Frontal cortex (tissue), 4 donors: ENCODE results near the gene GRSF1. TPM values are rescaled to one million over a fixed set of nuclear protein-coding genes. Genes with fewer than 3 reads are reported as not detected.
A peak's percentile ranks its signal among the peaks of the same experiment; 100 is the strongest.
"Not testable (repeated sequence)": the region's sequence is repeated elsewhere in the genome, so short reads cannot be mapped to it uniquely, and the experiment has no call there.

Experiments
- DNase-seq, 2 donors: peaks; one replicate each; pipeline ENCODE4 v3.0.0; 2012; ENCODE audit warnings: low spot score in 2 of 2
- FAIRE-seq: peaks from 2 replicates; lab custom pipeline; 2012; peaks lifted over from hg19 to GRCh38; lab: Jason Lieb, UNC
- small RNA-seq: library from RNA; depleted of rRNA; stranded (forward); fragments of <200 nt; gene quantifications from one replicate; pipeline ENCODE3, GENCODE V24; 2014
- total RNA-seq: library from RNA; depleted of rRNA; stranded (reverse); fragments of >200 nt; gene quantifications from one replicate; pipeline ENCODE4 v1.2.3, GENCODE V29; 2014
- donor health status: control.
- donor health status: control.
- donor health status: control.

The GRSF1 gene
- total RNA-seq, 1 donor from 2014 or later: 47.3 TPM

DNA sequence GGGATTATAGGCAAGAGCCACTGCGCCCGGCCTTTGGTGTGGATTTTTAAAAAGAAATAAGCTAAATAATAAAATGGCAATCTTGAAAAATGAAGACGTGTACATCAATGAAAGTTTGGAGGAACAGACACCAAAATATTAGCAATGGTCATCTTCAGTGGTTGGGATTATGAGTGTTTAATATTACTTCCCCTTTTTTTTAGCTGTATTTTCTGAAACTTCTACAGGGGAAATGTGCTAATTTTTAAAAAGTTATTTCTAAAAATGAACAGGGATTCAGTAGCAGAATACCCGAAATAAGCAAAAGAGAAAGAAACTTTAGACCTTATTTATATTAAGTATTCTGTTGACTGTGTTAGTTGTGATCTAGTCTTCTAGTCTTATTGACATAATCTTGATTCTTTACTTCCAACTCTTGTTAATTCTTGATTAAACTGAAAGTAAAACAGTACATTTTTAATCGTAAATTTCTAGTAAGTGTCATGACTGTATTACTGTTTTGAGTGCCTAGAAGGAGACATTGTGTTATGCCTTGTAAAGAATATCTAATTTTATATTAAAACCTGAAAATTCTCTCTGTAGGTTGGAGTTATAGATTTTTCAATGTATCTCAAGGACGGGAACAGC, 66.6 kb downstream of the GRSF1 start:
- DNase-seq: no peak
- FAIRE-seq: peak; percentile 6

DNA sequence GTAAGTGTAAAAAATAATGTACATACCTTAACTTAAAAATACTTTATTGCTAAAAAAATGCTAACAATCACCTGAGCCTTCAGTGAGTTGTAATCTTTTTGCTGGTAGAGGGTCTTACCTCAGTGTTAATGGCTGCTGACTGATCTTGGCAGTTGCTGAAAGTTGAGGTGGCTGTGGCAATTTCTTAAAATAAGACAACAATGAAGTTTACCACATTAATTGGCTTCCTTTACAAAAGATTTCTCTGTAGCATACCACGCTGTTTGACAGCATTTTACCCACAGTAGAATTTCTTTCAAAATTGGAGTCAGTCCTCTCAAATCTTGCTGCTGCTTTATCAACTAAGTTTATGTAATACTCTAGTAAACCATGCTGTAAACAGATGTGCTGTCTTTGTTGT, 70.3 kb downstream of the GRSF1 start:
- DNase-seq, FAIRE-seq: not testable (repeated sequence)

DNA sequence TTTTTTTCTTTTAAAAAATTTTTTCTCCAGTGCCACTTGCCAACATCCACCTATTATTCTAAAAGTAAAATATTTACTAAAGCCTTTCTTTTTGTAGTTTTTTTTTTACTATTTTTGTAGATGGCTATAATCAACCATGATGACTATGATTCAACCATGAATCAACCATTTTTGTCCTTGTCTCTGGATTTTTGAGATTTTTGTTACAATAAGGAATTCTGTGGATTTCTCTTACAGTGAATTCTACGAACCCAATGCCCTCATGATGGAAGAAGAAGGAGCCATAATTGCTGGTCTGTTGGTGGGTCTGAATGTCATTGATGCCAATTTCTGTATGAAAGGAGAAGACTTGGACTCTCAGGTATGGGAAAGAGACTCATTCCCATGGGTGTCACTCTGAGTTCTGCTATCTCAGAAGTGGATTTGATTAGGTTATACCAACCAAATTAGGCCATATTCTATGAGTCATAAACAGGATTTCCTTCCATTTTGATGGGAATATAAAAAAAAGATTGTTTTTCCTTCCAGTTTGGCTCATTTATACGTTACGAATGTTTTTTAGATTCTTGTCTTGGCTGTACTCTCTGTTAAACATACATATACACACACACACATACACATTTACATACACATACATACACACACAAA, 71.3 kb downstream of the GRSF1 start:
- DNase-seq (no peak), FAIRE-seq (no peak)

Small RNA genes lying within 50 kb of the gene (small RNA-seq; reads per million reads assigned to genes)
- not detected for gene RF00026
- gene RNU6-891P: not detected

Other genes with a start within 250 kb of the GRSF1 start
- 1.2 TPM for gene AMBN, start 247.6 kb downstream of the GRSF1 start, total RNA-seq
- gene ENAM, start 211.1 kb downstream of the GRSF1 start, total RNA-seq: under 0.01 TPM
- under 0.01 TPM for gene JCHAIN, start 173.4 kb downstream of the GRSF1 start, total RNA-seq
- 16.3 TPM for gene UTP3, start 151.4 kb downstream of the GRSF1 start, total RNA-seq
- gene RUFY3, start 117.9 kb downstream of the GRSF1 start, total RNA-seq: 669 TPM
- gene MOB1B, start 62.5 kb upstream of the GRSF1 start, total RNA-seq: 26.1 TPM
- gene DCK, start 153.8 kb upstream of the GRSF1 start, total RNA-seq: 140 TPM